H1 (cell line): ENCODE results near the gene DNTTIP2. TPM values are rescaled to one million over a fixed set of nuclear protein-coding genes. Genes with fewer than 3 reads are reported as not detected.

Source experiments
- CTCF ChIA-PET: fragments of 300-600 bp; sonication (Branson Sonifier 250); formaldehyde crosslinking; loops from one replicate; lab custom pipeline; 2021; ENCODE audit not compliant: partially characterized antibody; lab: Charles Lee
- POLR2A ChIA-PET: fragments of 300-600 bp; sonication (Branson Sonifier 250); formaldehyde crosslinking; loops from one replicate; lab custom pipeline; 2021; ENCODE audit warnings: inconsistent platforms; ENCODE audit not compliant: partially characterized antibody; lab: Charles Lee
- DNase-seq, 2 experiments: peaks; one replicate each; pipeline versions ENCODE4 v3.0.0 to v3.0.0-alpha.2; 2010 to 2022; ENCODE audit warnings: low spot score in 2 of 2, low read depth in 1 of 2, mixed read lengths in 1 of 2
- FAIRE-seq: peaks from 2 replicates; lab custom pipeline; 2011; peaks lifted over from hg19 to GRCh38; lab: Jason Lieb, UNC
- H2AFZ ChIP-seq: 2 replicates; pipeline ENCODE4 v1.8.1; 2012; ENCODE audit warnings: low read length, inconsistent platforms
- H2AK5ac ChIP-seq: 2 replicates; pipeline ENCODE4 v1.6.1; 2013; ENCODE audit warnings: low read depth, low read length
- H2BK120ac ChIP-seq: replicated peaks from 2 replicates; pipeline ENCODE3; 2013; ENCODE audit warnings: low read depth, low read length, inconsistent platforms
- H2BK12ac ChIP-seq: 2 replicates; pipeline ENCODE4 v1.6.1; 2013; ENCODE audit warnings: low read depth, low read length
- H2BK15ac ChIP-seq: 2 replicates; pipeline ENCODE4 v1.6.1; 2013; ENCODE audit warnings: low read length
- H2BK20ac ChIP-seq: 2 replicates; pipeline ENCODE4 v1.6.1; 2013; ENCODE audit warnings: low read length
- H2BK5ac ChIP-seq: 2 replicates; pipeline ENCODE4 v1.6.1; 2013; ENCODE audit warnings: low read depth, low read length
- H3K14ac ChIP-seq: 2 replicates; pipeline ENCODE4 v1.6.1; 2013; ENCODE audit warnings: inconsistent platforms; ENCODE audit not compliant: insufficient read length
- H3K18ac ChIP-seq: 2 replicates; pipeline ENCODE4 v1.6.1; 2013; ENCODE audit warnings: low read length; ENCODE audit errors: extremely low read depth
- H3K23ac ChIP-seq: 2 replicates; pipeline ENCODE4 v1.6.1; 2013; ENCODE audit warnings: inconsistent platforms; ENCODE audit not compliant: insufficient read length
- H3K23me2 ChIP-seq: 2 replicates; pipeline ENCODE4 v1.6.1; 2013; ENCODE audit warnings: low read depth, low read length
- H3K27ac ChIP-seq: 2 replicates; pipeline ENCODE4 v1.6.1; 2011; ENCODE audit warnings: low read depth, low read length, inconsistent platforms
- H3K27me3 ChIP-seq, 4 experiments: replicated peaks in 1 of 4; 1 replicate in 1 of 4; 2 replicates in 3 of 4; pipeline versions ENCODE4 v1.6.1 to v1.8.1; 2011 to 2013; ENCODE audit warnings: low read length in 3 of 4, mild to moderate bottlenecking in 3 of 4, inconsistent platforms in 2 of 4, mixed read lengths in 2 of 4, moderate library complexity in 1 of 4; ENCODE audit not compliant: control insufficient read depth in 3 of 4, insufficient read depth in 3 of 4; ENCODE audit errors: extremely low read depth in 1 of 4
- H3K36me3 ChIP-seq, 4 experiments: 2 replicates each; pipeline versions ENCODE4 v1.6.1 to v1.8.1; 2011 to 2013; ENCODE audit warnings: mild to moderate bottlenecking in 4 of 4, low read length in 3 of 4, moderate library complexity in 2 of 4, control low read depth in 1 of 4, inconsistent platforms in 1 of 4; ENCODE audit not compliant: insufficient read depth in 4 of 4, control insufficient read depth in 2 of 4
- H3K4ac ChIP-seq: replicated peaks from 2 replicates; pipeline ENCODE3; 2013; ENCODE audit warnings: low read length, low read depth, mixed read lengths, inconsistent platforms; ENCODE audit not compliant: insufficient read length
- H3K4me1 ChIP-seq, 4 experiments: replicated peaks in 1 of 4; 1 replicate in 1 of 4; 2 replicates in 3 of 4; pipeline versions ENCODE4 v1.6.1 to v1.8.1; 2011 to 2013; ENCODE audit warnings: low read length in 3 of 4, inconsistent platforms in 2 of 4, mixed read lengths in 1 of 4; ENCODE audit not compliant: insufficient read depth in 4 of 4, control insufficient read depth in 3 of 4
- H3K4me2 ChIP-seq, 2 experiments: 2 replicates each; pipeline versions ENCODE4 v1.6.1 to v1.8.1; 2011 to 2013; ENCODE audit warnings: low read depth in 2 of 2, low read length in 2 of 2, control low read depth in 1 of 2, inconsistent platforms in 1 of 2, mild to moderate bottlenecking in 1 of 2; ENCODE audit not compliant: insufficient read depth in 1 of 2
- H3K4me3 ChIP-seq, 4 experiments: fragments of 200-600, 300-600 bp in 1 of 4; sonication (generic), shearing (Covaris generic), sonication (Bioruptor Twin) in 1 of 4; 2 replicates each; pipeline versions ENCODE4 v1.5.1 to v1.8.1; 2011 to 2016; ENCODE audit warnings: low read length in 4 of 4, low read depth in 3 of 4, control low read depth in 2 of 4, inconsistent platforms in 2 of 4, mild to moderate bottlenecking in 2 of 4, mixed read lengths in 1 of 4, moderate library complexity in 1 of 4; ENCODE audit not compliant: insufficient read depth in 2 of 4; ENCODE audit errors: extremely low read depth in 1 of 4
- H3K56ac ChIP-seq: replicated peaks from 2 replicates; pipeline ENCODE3; 2013; ENCODE audit warnings: low read depth, mild to moderate bottlenecking, mixed read lengths, low read length, inconsistent platforms; ENCODE audit not compliant: insufficient read length
- H3K79me1 ChIP-seq: 2 replicates; pipeline ENCODE4 v1.6.1; 2013; ENCODE audit warnings: low read depth, low read length, control low read depth
- H3K79me2 ChIP-seq, 2 experiments: 2 replicates each; pipeline versions ENCODE4 v1.6.1 to v1.8.1; 2012 to 2013; ENCODE audit warnings: low read length in 2 of 2, mild to moderate bottlenecking in 2 of 2, inconsistent platforms in 1 of 2; ENCODE audit not compliant: insufficient read depth in 2 of 2, control insufficient read depth in 1 of 2
- H3K9ac ChIP-seq, 4 experiments: replicated peaks in 1 of 4; 1 replicate in 1 of 4; 2 replicates in 3 of 4; pipeline versions ENCODE4 v1.6.1 to v1.8.1; 2011 to 2013; ENCODE audit warnings: low read depth in 3 of 4, low read length in 3 of 4, control low read depth in 2 of 4, mild to moderate bottlenecking in 2 of 4, moderate library complexity in 2 of 4, inconsistent platforms in 1 of 4; ENCODE audit errors: extremely low read depth in 1 of 4
- H3K9me3 ChIP-seq, 2 experiments: 2 replicates each; pipeline versions ENCODE4 v1.6.1 to v1.8.1; 2012 to 2013; ENCODE audit warnings: mild to moderate bottlenecking in 2 of 2, moderate library complexity in 2 of 2, control low read depth in 1 of 2, inconsistent platforms in 1 of 2, low read depth in 1 of 2, low read length in 1 of 2, mixed read lengths in 1 of 2; ENCODE audit not compliant: insufficient read depth in 2 of 2
- H4K20me1 ChIP-seq, 2 experiments: replicated peaks in 1 of 2; 2 replicates each; pipeline versions ENCODE3 to v1.8.1; 2011 to 2013; ENCODE audit warnings: inconsistent platforms in 2 of 2, low read length in 2 of 2, mild to moderate bottlenecking in 1 of 2; ENCODE audit not compliant: insufficient read depth in 2 of 2, control insufficient read depth in 1 of 2
- H4K5ac ChIP-seq: 2 replicates; pipeline ENCODE4 v1.6.1; 2013; ENCODE audit warnings: low read length, low read depth, mixed read lengths, inconsistent platforms; ENCODE audit not compliant: insufficient read length
- H4K8ac ChIP-seq: 2 replicates; pipeline ENCODE4 v1.8.0; 2013; ENCODE audit warnings: mild to moderate bottlenecking, moderate library complexity, low read length, inconsistent platforms; ENCODE audit not compliant: insufficient read depth; ENCODE audit errors: extremely low read depth
- H4K91ac ChIP-seq: replicated peaks from 2 replicates; pipeline ENCODE3; 2013; ENCODE audit warnings: low read length, mixed read lengths, inconsistent platforms; ENCODE audit not compliant: insufficient read length
- ASH2L ChIP-seq: fragments of 200-600, 300-600 bp; sonication (generic); IDR thresholded peaks from one replicate; pipeline ENCODE4 v1.7.1; 2017; ENCODE audit warnings: low read length
- CBX5 ChIP-seq: fragments of 300-800, 300-1000 bp; sonication (generic); IDR thresholded peaks from 2 replicates; pipeline ENCODE4 v1.7.1; 2016; ENCODE audit warnings: antibody characterized with exemption, low read length, low read depth
- HDAC6 ChIP-seq: IDR thresholded peaks from one replicate; pipeline ENCODE4 v1.7.1; 2012; ENCODE audit warnings: low read depth, mild to moderate bottlenecking, inconsistent platforms, low read length, moderate library complexity
- JUN ChIP-seq: IDR thresholded peaks from 2 replicates; pipeline ENCODE4 v1.6.1; 2011; ENCODE audit warnings: low read depth, mild to moderate bottlenecking, improper control_type of control experiment, low read length
- NANOG ChIP-seq: IDR thresholded peaks from 2 replicates; pipeline ENCODE4 v1.6.1; 2011; ENCODE audit warnings: low read length, low read depth, mild to moderate bottlenecking, inconsistent platforms; ENCODE audit not compliant: insufficient read depth, poor library complexity, severe bottlenecking
- PHF8 ChIP-seq: fragments of 200-600 bp; sonication (generic); conservative IDR thresholded peaks from 2 replicates; pipeline ENCODE4 v1.7.1; 2012; ENCODE audit warnings: low read depth, mild to moderate bottlenecking, inconsistent platforms, low read length, moderate library complexity
- RNF2 ChIP-seq: fragments of 200-900, 300-1000 bp; sonication (generic); IDR thresholded peaks from 2 replicates; pipeline ENCODE4 v1.7.1; 2016; ENCODE audit warnings: borderline replicate concordance, low read depth, mild to moderate bottlenecking, antibody characterized with exemption, low read length; ENCODE audit not compliant: poor library complexity, severe bottlenecking; ENCODE audit errors: missing control alignments
- RXRA ChIP-seq: IDR thresholded peaks from 2 replicates; pipeline ENCODE4 v1.6.1; 2011; ENCODE audit warnings: low read depth, mild to moderate bottlenecking, low read length, moderate library complexity; ENCODE audit not compliant: insufficient read depth
- SIN3A ChIP-seq, 2 experiments: IDR thresholded peaks in 1 of 2; conservative IDR thresholded peaks in 1 of 2; 2 replicates each; pipeline ENCODE4 v1.6.1; 2011 to 2012; ENCODE audit warnings: low read length in 2 of 2, improper control_type of control experiment in 1 of 2, low read depth in 1 of 2, mild to moderate bottlenecking in 1 of 2
- SUZ12 ChIP-seq: fragments of 200-600 bp; sonication (generic); IDR thresholded peaks from 2 replicates; pipeline ENCODE4 v1.6.1; 2012; ENCODE audit warnings: mild to moderate bottlenecking, inconsistent platforms, low read length, moderate library complexity, mixed read lengths
- TAF1 ChIP-seq: IDR thresholded peaks from 2 replicates; pipeline ENCODE4 v1.6.1; 2011; ENCODE audit warnings: mild to moderate bottlenecking, low read depth, low read length
- WGBS, 2 experiments: shearing (Covaris generic) in 1 of 2; methylation state at CpG; one replicate each; pipeline versions ENCODE4 v1.1.6 to v1.1.7; 2013 to 2015; ENCODE audit warnings: low lambda C conversion rate in 2 of 2, mixed read lengths in 2 of 2, inconsistent platforms in 1 of 2, low coverage in 1 of 2, missing lambda C conversion rate in 1 of 2; ENCODE audit not compliant: insufficient replicate concordance in 2 of 2, insufficient coverage in 1 of 2, insufficient read length in 1 of 2; ENCODE audit errors: extremely low coverage in 1 of 2, missing lambda C conversion rate in 1 of 2; 5-methylcytosine and 5-hydroxymethylcytosine counted together
- polyA plus RNA-seq, 7 experiments: library from polyadenylated mRNA; depleted of rRNA in 3 of 7; stranded (reverse) in 5 of 7; unstranded in 2 of 7; fragments of >200 nt in 5 of 7; fragments of 200-250 nt in 2 of 7; gene quantifications; 1 replicate in 5 of 7; 2 replicates in 1 of 7; 4 replicates in 1 of 7; pipeline versions ENCODE4 v1.2.1 to v1.2.3, GENCODE V29; 2011 to 2013; ENCODE audit warnings: missing spikeins in 2 of 7, mixed read lengths in 2 of 7
- total RNA-seq: library from RNA; stranded (reverse); fragmentation: NEBNext Ultra II Directional; extraction: Animal tissue kit (Norgen Biotek cat#: 25700); gene quantifications from 2 replicates; pipeline ENCODE4 v1.2.1, GENCODE V29; 2021

DNTTIP2 gene
- total and polyA plus RNA-seq, 2 of the 8 experiments (the other 6 are each of a cell fraction or from before 2014, with no cell fraction given) = 6.3 to 80.4 TPM

DNA sequence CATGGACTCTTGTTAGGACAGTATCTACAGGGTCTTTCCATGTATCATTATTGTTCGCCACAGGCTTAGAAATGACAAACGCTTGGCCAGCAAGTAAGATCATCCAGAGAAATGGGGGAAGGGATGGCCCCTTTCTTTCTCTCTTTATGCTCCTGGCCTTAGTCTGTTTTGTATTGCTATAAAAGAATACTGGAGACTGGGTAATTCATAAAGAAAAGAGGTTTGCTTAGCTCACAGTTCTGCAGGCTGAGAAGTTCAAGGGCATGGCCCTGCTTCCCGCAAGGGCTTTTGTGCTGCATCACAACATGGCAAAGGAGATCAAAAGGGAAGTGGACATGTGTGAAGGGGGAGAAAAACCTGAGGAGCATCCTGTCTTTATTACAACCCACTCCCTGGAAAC, 41.0 kb downstream of the DNTTIP2 start:
- Histone ChIP-seq H3K9me3 (peaks cover 10% of the 10 kb centered on the region in 2 experiments; a peak in 3 of 4 replicates), H3K14ac (no peak overlapping the region), H2BK12ac (no peak overlapping the region), H2BK15ac (no peak overlapping the region), H4K91ac (no peak overlapping the region), H3K27ac (no peak overlapping the region), H2BK120ac (no peak overlapping the region), H2AFZ (no peak overlapping the region), H2BK5ac (no peak overlapping the region), H3K27me3 (no peaks in the 10 kb centered on the region), H3K18ac (no peak overlapping the region), H3K4me2 (no peak overlapping the region), H3K79me2 (no peaks in the 10 kb centered on the region), H3K36me3 (no peaks in the 10 kb centered on the region; a peak in 2 of 8 replicates), H3K4me1 (peaks cover 0 to 3% (median 1%) of the 10 kb centered on the region in 4 experiments; a peak in 1 of 7 replicates), H4K8ac (no peak overlapping the region), H3K4me3 (no peak overlapping the region), H4K20me1 (no peaks in the 10 kb centered on the region), H3K56ac (no peak overlapping the region), H3K23ac (no peak overlapping the region), H3K4ac (no peak overlapping the region), H3K9ac (no peak overlapping the region), H2AK5ac (no peak overlapping the region), H4K5ac (no peak overlapping the region), H3K23me2 (no peaks in the 10 kb centered on the region; the same call in 1 of the 2 replicates), H2BK20ac (no peak overlapping the region), H3K79me1 (no peaks in the 10 kb centered on the region)
- WGBS, 2 experiments = 97% methylated on average over 3 of the region's 3 CpGs; no CpG with 5 or more reads in 1 of the 2 experiments
- DNase-seq = no peak
- no peak for FAIRE-seq
- POLR2A ChIA-PET = interaction anchor here (0.7 to 2.3 kb wide), 3 partner anchors 13 to 189 kb away, joined by 3 to 9 read pairs (median 3); no protein-coding TSS in a partner anchor
- CTCF ChIA-PET = interaction anchor here (1.0 to 10.1 kb wide), 5 partner anchors 19 to 208 kb away, joined by 3 to 266 read pairs (median 3); no protein-coding TSS in a partner anchor
- TF ChIP-seq CBX5 (no peak), ASH2L (no peak), RXRA (no peak), PHF8 (no peak), RNF2 (no peak), SUZ12 (no peak), SIN3A (conservative IDR thresholded peaks at IDR 0.05 in 1 of 2, IDR thresholded peaks at IDR 0.05 in 1 of 2; ENCODE audit: low read depth in 1 of 2, low read length in 2 of 2) (no peak), TAF1 (no peak), HDAC6 (no peak), NANOG (no peak), JUN (no peak)
